ENCODE measurements around the gene STARD8. TPM values are rescaled to one million over a fixed set of nuclear protein-coding genes. Genes with fewer than 3 reads are reported as not detected.

STARD8 gene
- polyA plus RNA-seq, 1 donor from 2014 or later, result 0.09 TPM

DNA sequence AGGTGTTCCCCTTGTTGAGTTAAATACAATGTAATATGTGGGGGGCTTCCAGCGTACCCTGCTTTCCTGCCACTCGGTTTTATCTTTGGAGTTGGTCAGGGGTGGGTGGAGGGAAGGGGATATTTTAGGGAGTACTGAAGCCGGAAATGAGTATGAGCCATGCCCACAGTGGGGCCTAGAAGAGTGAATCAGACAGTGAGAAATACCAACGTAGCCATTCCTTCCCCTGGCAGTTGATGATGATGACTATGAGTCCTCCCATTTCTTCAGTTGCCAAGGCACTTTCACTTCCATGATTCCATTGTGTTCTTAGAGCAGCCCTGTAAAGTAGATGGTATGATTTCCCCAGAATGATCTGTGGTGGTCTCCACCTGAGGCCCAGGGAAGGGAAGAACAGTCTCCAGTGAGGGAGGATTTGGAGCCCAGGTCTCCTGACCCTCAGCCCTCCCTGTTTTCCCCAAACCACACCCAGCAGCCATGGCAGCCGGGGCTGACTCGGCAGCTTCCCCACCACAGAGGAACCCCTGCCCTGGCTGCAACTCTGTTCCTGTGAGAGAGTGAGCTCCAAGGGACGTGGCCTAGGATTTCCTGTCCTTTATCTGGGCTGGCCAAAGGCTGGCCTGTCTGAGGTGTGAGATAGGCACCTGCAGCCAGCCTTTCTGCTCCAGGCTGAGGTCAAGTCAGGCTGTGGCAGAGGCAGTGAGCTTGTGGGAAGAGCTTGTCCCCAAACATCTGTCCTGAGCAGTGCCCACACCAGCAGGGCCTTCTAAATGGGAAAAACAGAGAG, 52.7 kb downstream of the STARD8 start:
- Histone ChIP-seq H2AFZ (ENCODE audit: low read depth, low read length) (no peak overlapping the region), H3K27ac (ENCODE audit: low read length) (no peak overlapping the region), H3F3A (ENCODE audit: insufficient read depth, low read length, poor library complexity, severe bottlenecking) (no peaks in the 10 kb centered on the region), H4K20me1 (ENCODE audit: insufficient read depth) (no peaks in the 10 kb centered on the region), H3K4me2 (ENCODE audit: low read length) (no peak overlapping the region), H3K9me3 (ENCODE audit: low read length) (no peaks in the 10 kb centered on the region), H3K9ac (ENCODE audit: low read length) (no peak overlapping the region), H3K27me3 (ENCODE audit: insufficient read depth, low read depth, low read length) (no peaks in the 10 kb centered on the region), H3K9me2 (ENCODE audit: insufficient read depth, low read length) (no peaks in the 10 kb centered on the region), H3K36me3 (ENCODE audit: insufficient read depth, low read length) (no peaks in the 10 kb centered on the region), H3K4me3 (ENCODE audit: low read length) (no peak overlapping the region), H3K79me2 (replicated peaks; ENCODE audit: insufficient read depth, low read length) (no peaks in the 10 kb centered on the region)
- TF ChIP-seq TAF1 (IDR thresholded peaks at IDR 0.05; ENCODE audit: low read depth), result no peak
- TF ChIP-seq EP300 (conservative IDR thresholded peaks at IDR 0.05; ENCODE audit: poor library complexity, severe bottlenecking), result no peak
- no peak for TF ChIP-seq POLR2AphosphoS5 (IDR thresholded peaks at IDR 0.05)
- TF ChIP-seq SMC3 (conservative IDR thresholded peaks at IDR 0.05; ENCODE audit: poor library complexity), result no peak
- TF ChIP-seq RAD21 (conservative IDR thresholded peaks at IDR 0.05), result no peak
- TF ChIP-seq, protein P1, sequence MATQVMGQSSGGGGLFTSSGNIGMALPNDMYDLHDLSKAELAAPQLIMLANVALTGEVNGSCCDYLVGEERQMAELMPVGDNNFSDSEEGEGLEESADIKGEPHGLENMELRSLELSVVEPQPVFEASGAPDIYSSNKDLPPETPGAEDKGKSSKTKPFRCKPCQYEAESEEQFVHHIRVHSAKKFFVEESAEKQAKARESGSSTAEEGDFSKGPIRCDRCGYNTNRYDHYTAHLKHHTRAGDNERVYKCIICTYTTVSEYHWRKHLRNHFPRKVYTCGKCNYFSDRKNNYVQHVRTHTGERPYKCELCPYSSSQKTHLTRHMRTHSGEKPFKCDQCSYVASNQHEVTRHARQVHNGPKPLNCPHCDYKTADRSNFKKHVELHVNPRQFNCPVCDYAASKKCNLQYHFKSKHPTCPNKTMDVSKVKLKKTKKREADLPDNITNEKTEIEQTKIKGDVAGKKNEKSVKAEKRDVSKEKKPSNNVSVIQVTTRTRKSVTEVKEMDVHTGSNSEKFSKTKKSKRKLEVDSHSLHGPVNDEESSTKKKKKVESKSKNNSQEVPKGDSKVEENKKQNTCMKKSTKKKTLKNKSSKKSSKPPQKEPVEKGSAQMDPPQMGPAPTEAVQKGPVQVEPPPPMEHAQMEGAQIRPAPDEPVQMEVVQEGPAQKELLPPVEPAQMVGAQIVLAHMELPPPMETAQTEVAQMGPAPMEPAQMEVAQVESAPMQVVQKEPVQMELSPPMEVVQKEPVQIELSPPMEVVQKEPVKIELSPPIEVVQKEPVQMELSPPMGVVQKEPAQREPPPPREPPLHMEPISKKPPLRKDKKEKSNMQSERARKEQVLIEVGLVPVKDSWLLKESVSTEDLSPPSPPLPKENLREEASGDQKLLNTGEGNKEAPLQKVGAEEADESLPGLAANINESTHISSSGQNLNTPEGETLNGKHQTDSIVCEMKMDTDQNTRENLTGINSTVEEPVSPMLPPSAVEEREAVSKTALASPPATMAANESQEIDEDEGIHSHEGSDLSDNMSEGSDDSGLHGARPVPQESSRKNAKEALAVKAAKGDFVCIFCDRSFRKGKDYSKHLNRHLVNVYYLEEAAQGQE (IDR thresholded peaks at IDR 0.05; ENCODE audit: borderline replicate concordance), result no peak
- TF ChIP-seq, protein P2, sequence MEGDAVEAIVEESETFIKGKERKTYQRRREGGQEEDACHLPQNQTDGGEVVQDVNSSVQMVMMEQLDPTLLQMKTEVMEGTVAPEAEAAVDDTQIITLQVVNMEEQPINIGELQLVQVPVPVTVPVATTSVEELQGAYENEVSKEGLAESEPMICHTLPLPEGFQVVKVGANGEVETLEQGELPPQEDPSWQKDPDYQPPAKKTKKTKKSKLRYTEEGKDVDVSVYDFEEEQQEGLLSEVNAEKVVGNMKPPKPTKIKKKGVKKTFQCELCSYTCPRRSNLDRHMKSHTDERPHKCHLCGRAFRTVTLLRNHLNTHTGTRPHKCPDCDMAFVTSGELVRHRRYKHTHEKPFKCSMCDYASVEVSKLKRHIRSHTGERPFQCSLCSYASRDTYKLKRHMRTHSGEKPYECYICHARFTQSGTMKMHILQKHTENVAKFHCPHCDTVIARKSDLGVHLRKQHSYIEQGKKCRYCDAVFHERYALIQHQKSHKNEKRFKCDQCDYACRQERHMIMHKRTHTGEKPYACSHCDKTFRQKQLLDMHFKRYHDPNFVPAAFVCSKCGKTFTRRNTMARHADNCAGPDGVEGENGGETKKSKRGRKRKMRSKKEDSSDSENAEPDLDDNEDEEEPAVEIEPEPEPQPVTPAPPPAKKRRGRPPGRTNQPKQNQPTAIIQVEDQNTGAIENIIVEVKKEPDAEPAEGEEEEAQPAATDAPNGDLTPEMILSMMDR (IDR thresholded peaks at IDR 0.05; ENCODE audit: poor library complexity, severe bottlenecking), result no peak
- TF ChIP-seq MXI1 (conservative IDR thresholded peaks at IDR 0.05; ENCODE audit: poor library complexity, severe bottlenecking), result no peak
- TF ChIP-seq EZH2 (IDR thresholded peaks at IDR 0.05; ENCODE audit: borderline replicate concordance, insufficient read depth, low read length, poor library complexity, severe bottlenecking), result no peak

DNA sequence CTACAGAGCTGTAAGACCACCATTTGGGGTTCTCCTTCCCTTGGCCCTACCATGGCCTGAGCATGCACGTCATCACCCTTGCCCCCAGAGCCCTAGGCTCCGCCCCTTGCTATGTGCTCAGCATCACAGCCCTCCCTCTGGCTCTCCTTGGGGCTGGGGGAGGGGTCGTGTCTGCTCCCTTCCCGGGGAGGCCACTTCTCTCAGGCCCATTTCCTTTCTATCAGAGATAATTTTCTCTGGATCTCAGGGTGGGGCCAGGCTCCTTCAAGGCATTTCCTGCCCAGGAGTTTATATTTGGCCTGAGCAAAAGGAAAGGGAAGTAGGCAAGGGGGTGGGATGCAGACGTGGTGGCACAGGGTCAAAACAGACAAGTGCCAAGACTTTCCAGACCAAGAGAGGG, 55.9 kb downstream of the STARD8 start:
- TF ChIP-seq POLR2AphosphoS5 (IDR thresholded peaks at IDR 0.05) (no peak), MXI1 (conservative IDR thresholded peaks at IDR 0.05; ENCODE audit: poor library complexity, severe bottlenecking) (no peak), RAD21 (conservative IDR thresholded peaks at IDR 0.05) (no peak), SMC3 (conservative IDR thresholded peaks at IDR 0.05; ENCODE audit: poor library complexity) (no peak), EZH2 (IDR thresholded peaks at IDR 0.05; ENCODE audit: borderline replicate concordance, insufficient read depth, low read length, poor library complexity, severe bottlenecking) (no peak), TAF1 (IDR thresholded peaks at IDR 0.05; ENCODE audit: low read depth) (no peak), EP300 (conservative IDR thresholded peaks at IDR 0.05; ENCODE audit: poor library complexity, severe bottlenecking) (no peak)
- TF ChIP-seq, protein P2 (IDR thresholded peaks at IDR 0.05; ENCODE audit: poor library complexity, severe bottlenecking), result no peak
- no peak overlapping the region for H3K9ac ChIP-seq (ENCODE audit: low read length)
- H3K36me3 ChIP-seq (ENCODE audit: insufficient read depth, low read length), result no peaks in the 10 kb centered on the region
- H4K20me1 ChIP-seq (ENCODE audit: insufficient read depth), result no peaks in the 10 kb centered on the region
- no peaks in the 10 kb centered on the region for H3K9me2 ChIP-seq (ENCODE audit: insufficient read depth, low read length)
- no peak overlapping the region for H2AFZ ChIP-seq (ENCODE audit: low read depth, low read length)
- no peaks in the 10 kb centered on the region for H3F3A ChIP-seq (ENCODE audit: insufficient read depth, low read length, poor library complexity, severe bottlenecking)
- H3K9me3 ChIP-seq (ENCODE audit: low read length), result no peaks in the 10 kb centered on the region
- H3K79me2 ChIP-seq (replicated peaks; ENCODE audit: insufficient read depth, low read length), result no peaks in the 10 kb centered on the region
- no peak overlapping the region for H3K4me3 ChIP-seq (ENCODE audit: low read length)
- H3K27me3 ChIP-seq (ENCODE audit: insufficient read depth, low read depth, low read length), result no peaks in the 10 kb centered on the region
- no peak overlapping the region for H3K27ac ChIP-seq (ENCODE audit: low read length)
- no peak overlapping the region for H3K4me2 ChIP-seq (ENCODE audit: low read length)
